ENCODE data around the gene ABTB1. TPM values are rescaled to one million over a fixed set of nuclear protein-coding genes. Genes with fewer than 3 reads are reported as not detected.

ABTB1 gene
- polyA plus RNA-seq, 3 donors = 20.0 to 28.2 (median 21.8) TPM

GRCh38 chr3:127718916-127719290 is 46.2 kb downstream of the ABTB1 start:
- no peak for DNase-seq

- DNase-seq = no peak
These were observed 46.6 kb downstream of the ABTB1 start for GRCh38 chr3:127719369-127719768.

- DNase-seq = no peak
These were observed 47.5 kb downstream of the ABTB1 start for GRCh38 chr3:127720161-127720823.

- no peak for DNase-seq
These were observed 48.5 kb downstream of the ABTB1 start for GRCh38 chr3:127720985-127721935.

DNA sequence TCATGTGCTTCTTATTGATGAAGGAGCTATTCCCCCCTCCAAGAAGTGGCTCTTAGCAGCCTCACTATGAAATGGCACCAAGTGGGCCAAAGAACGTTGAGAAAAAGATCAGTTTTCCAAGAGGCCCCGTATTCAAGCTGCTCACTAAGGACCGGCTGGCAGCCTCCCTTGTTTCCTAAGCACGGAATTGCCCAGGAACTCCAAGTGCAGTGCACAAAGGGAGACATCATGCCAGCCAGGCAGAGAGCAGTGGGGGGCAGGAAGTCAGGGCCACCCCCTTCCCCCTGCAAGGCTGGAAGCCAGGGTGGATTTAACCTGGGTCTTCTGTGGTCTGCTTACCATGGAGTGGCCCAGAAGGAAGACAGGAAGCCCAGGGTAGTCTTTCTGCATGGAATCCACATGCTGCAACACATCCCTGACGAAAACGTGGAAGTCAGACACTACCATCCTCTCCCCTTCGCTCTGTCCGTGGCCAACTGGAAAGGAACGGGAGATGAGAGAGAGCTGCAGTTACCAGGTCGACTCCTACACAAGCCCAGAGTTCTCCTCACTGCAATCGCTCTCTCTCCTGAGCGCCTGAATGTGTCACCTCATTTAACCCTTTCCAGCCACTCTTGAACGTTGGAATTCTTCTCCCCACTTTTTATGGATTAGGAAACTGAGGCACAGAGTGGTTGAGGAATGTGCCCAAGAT is 49.5 kb downstream of the ABTB1 start:
- DNase-seq = no peak

- no peak for DNase-seq
These were observed 50.3 kb downstream of the ABTB1 start for GRCh38 chr3:127723011-127723567.

- DNase-seq = no peak
These were observed 54.1 kb downstream of the ABTB1 start for GRCh38 chr3:127726894-127727293.

DNA sequence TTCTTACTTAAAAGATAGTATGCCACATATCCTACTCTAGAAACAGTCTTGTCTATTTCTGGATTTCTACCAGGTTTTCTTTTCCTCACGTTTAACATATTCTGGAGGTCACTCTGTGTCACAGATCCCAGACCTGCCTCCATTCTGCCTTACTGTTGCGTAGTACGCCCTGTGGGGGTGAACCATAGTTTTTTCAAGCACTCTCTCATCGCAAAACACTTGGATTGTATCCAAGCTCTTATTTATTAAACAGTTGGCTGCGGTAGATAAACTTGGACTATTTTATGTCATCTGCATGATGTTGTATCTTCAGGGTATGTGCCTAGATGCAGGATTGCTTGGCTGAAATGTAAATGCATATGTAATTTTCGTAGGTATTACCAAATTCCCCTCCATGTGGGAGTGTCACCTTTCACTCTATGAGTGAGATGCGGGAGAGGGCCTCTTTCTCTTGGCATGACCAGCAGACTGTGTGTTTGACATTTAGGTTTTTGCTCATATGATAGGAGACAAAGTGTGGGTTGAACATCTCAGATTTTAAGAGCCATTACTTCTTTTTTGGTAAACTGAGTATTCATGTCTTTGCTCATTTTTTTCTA is 55.8 kb downstream of the ABTB1 start:
- DNase-seq = no peak

- no peak for DNase-seq
These were observed 56.9 kb downstream of the ABTB1 start for GRCh38 chr3:127729556-127730056.

GRCh38 chr3:127730171-127730570 is 57.4 kb downstream of the ABTB1 start:
- no peak for DNase-seq

Other genes with a start within 250 kb of the ABTB1 start
- 10 to 100 TPM; 36.2 to 46.4 (median 43.5) TPM for gene TPRA1, start 82.2 kb upstream of the ABTB1 start, polyA plus RNA-seq (ENCODE audit: insufficient read length in 3 of 3)
- gene MCM2, start 74.5 kb upstream of the ABTB1 start, polyA plus RNA-seq (ENCODE audit: insufficient read length in 3 of 3) = 10 to 100 TPM; 57.6 to 77.4 (median 72.8) TPM
- 10 to 100 TPM; 50.7 to 61.2 (median 58.6) TPM for gene PODXL2, start 43.8 kb upstream of the ABTB1 start, polyA plus RNA-seq (ENCODE audit: insufficient read length in 3 of 3)
- 10 to 100 TPM; 23.7 to 29.9 (median 25.2) TPM for gene MGLL, start 149.6 kb downstream of the ABTB1 start, polyA plus RNA-seq (ENCODE audit: insufficient read length in 3 of 3)
- gene KBTBD12, start 242.3 kb downstream of the ABTB1 start, polyA plus RNA-seq (ENCODE audit: insufficient read length in 3 of 3) = 1 to 10 TPM; 1.1 to 1.9 (median 1.1) TPM

All from renal pelvis (tissue), 4 donors.